GM12891 (cell line): ENCODE measurements around the gene SLC6A19.

Experiments used
- PAX5 ChIP-seq: IDR thresholded peaks from 2 replicates; pipeline ENCODE4 v1.6.1; 2011; ENCODE audit warnings: low read length, moderate library complexity, mild to moderate bottlenecking; ENCODE audit not compliant: insufficient read depth, severe bottlenecking
- POLR2A ChIP-seq: IDR thresholded peaks from 2 replicates; pipeline ENCODE4 v1.6.1; 2011; ENCODE audit warnings: low read depth, low read length, control low read depth
- POLR2AphosphoS5 ChIP-seq: IDR thresholded peaks from 2 replicates; pipeline ENCODE4 v1.6.1; 2011; ENCODE audit warnings: low read depth, low read length, control low read depth
- TAF1 ChIP-seq: IDR thresholded peaks from 2 replicates; pipeline ENCODE4 v1.6.1; 2011; ENCODE audit warnings: low read depth, low read length, control low read depth

GRCh38 chr5:1254196-1254595, 52.8 kb downstream of the SLC6A19 start:
- TF ChIP-seq POLR2AphosphoS5 = no peak
- no peak for TF ChIP-seq POLR2A
- no peak for TF ChIP-seq PAX5
- TF ChIP-seq TAF1 = no peak
